ENCODE results near the gene CFLAR.
"Not testable (repeated sequence)": the region's sequence is repeated elsewhere in the genome, so short reads cannot be mapped to it uniquely, and the experiment has no call there.

Gene CFLAR

DNA sequence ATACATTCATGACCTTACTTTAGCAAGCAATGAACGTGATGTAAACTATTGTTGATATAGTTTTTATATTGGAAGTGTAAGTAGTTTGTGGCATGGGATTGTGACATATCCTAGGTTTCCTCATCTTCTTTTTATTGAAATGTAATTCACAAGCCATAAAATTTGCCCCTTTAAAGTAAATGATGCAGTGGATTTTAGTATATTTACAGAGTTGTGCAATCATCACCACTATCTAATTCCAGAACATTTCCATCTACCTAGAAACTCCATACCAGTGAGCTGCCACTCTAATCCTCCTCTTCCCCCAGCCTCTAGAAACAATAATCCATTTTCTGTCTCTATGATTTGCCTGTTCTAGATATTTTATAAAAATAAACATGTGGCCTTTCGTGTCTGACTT, 56.3 kb downstream of the CFLAR start:
- no peak overlapping the region for H3K9ac ChIP-seq
- H4K20me1 ChIP-seq: no peaks in the 10 kb centered on the region
- no peaks in the 10 kb centered on the region; the same call in 1 of the 2 replicates for H3K9me3 ChIP-seq
- H3K36me3 ChIP-seq: peaks cover 6% of the 10 kb centered on the region; the same call in 1 of the 2 replicates
- H3K27ac ChIP-seq: no peak overlapping the region
- TF ChIP-seq Cebpa-rat (IDR thresholded peaks at IDR 0.05): no peak
- H3K4me3 ChIP-seq: no peak overlapping the region
- H3K4me1 ChIP-seq: peaks cover 11% of the 10 kb centered on the region
- no peak overlapping the region for H3K4me2 ChIP-seq
- H3K27me3 ChIP-seq: no peaks in the 10 kb centered on the region

GRCh38 chr2:201174687-201175086, 58.7 kb downstream of the CFLAR start:
- Histone ChIP-seq H3K4me3 (no peak overlapping the region), H4K20me1 (no peaks in the 10 kb centered on the region), H3K4me1 (no peaks in the 10 kb centered on the region), H3K36me3 (no peaks in the 10 kb centered on the region), H3K27ac (no peak overlapping the region), H3K27me3 (no peaks in the 10 kb centered on the region), H3K9ac (no peak overlapping the region), H3K9me3 (peaks cover 19% of the 10 kb centered on the region), H3K4me2 (no peak overlapping the region)
- no peak for TF ChIP-seq Cebpa-rat (IDR thresholded peaks at IDR 0.05)

- Histone ChIP-seq H3K9me3 (peaks cover 27% of the 10 kb centered on the region), H3K4me3 (no peak overlapping the region), H3K9ac (no peak overlapping the region), H3K36me3 (no peaks in the 10 kb centered on the region), H4K20me1 (no peaks in the 10 kb centered on the region), H3K27ac (no peak overlapping the region), H3K27me3 (no peaks in the 10 kb centered on the region), H3K4me1 (no peaks in the 10 kb centered on the region), H3K4me2 (no peak overlapping the region)
- no peak for TF ChIP-seq Cebpa-rat (IDR thresholded peaks at IDR 0.05)
Measured at GRCh38 chr2:201176081-201176481, 60.1 kb downstream of the CFLAR start.

DNA sequence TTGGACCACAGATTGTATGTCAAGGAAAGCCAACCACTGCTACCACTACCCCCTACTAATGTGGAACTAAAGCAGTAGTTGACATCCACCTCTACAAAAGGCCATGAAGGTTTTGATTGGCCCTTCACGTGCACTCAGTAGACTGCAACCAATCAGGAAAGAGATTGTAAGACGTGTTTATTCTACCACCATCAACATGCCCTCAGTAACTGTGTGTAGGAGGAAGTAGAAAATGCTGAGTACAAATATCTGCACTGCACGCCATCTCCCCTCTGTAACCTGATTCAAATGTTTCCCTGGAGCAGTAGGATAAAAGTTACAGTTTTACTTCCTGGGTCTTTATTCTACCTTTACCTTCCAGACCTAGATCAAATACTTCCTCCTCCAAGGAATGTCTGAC, 64.0 kb downstream of the CFLAR start:
- H3K4me1 ChIP-seq: peaks cover 13% of the 10 kb centered on the region

GRCh38 chr2:201182650-201183364, 66.8 kb downstream of the CFLAR start, which contains the start of gene CASP10:
Gene CASP10, plus strand, starts transcription at chr2:201183141. Its CDS starts 2,637 bp downstream, at chr2:201185778.
- Histone ChIP-seq H3K36me3 (peaks cover 20% of the 10 kb centered on the region), H3K27me3 (peaks cover 32% of the 10 kb centered on the region), H3K9ac (peak within 1 kb of the TSS; percentile 70), H3K4me3 (peak within 1 kb of the TSS; percentile 66), H3K27ac (peak within 1 kb of the TSS; percentile 55), H4K20me1 (no peaks in the 10 kb centered on the region), H3K4me1 (peaks cover 28% of the 10 kb centered on the region), H3K4me2 (peak within 1 kb of the TSS; percentile 59), H3K9me3 (peaks cover 26% of the 10 kb centered on the region)
- no peak for TF ChIP-seq Cebpa-rat (IDR thresholded peaks at IDR 0.05)

More for the DNA sequence above, 64.0 kb downstream of the CFLAR start:
- Histone ChIP-seq H3K27ac (no peak overlapping the region), H3K36me3 (no peaks in the 10 kb centered on the region), H4K20me1 (no peaks in the 10 kb centered on the region), H3K27me3 (peaks cover 14% of the 10 kb centered on the region), H3K4me2 (no peak overlapping the region), H3K9ac (no peak overlapping the region), H3K9me3 (peaks cover 27% of the 10 kb centered on the region), H3K4me3 (no peak overlapping the region)
- TF ChIP-seq Cebpa-rat (IDR thresholded peaks at IDR 0.05): no peak

DNA sequence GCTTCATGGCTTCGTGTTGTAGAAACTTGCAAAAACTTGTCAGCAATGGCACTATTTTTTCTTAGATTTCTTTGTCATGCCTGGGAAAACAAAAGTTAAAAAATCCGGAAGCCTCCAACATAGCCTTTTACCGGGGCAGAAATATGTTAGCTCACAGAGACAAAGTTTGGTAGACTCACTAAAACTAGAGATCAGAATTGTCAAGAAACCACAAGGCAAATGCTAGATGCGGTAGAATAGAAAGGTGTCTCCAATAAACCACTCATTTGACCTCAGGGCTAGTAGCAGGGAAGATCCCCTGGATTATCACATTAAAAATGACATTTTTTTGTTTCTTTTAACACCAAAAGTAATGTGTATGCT, 67.4 kb downstream of the CFLAR start:
- Histone ChIP-seq H3K9me3 (peaks cover 21% of the 10 kb centered on the region), H3K4me2 (peak overlapping the region; percentile 59), H4K20me1 (no peaks in the 10 kb centered on the region), H3K4me1 (peaks cover 28% of the 10 kb centered on the region), H3K27me3 (peaks cover 32% of the 10 kb centered on the region), H3K27ac (peak overlapping the region; percentile 55), H3K9ac (peak overlapping the region; percentile 70), H3K4me3 (peak overlapping the region; percentile 66), H3K36me3 (peaks cover 26% of the 10 kb centered on the region)
- no peak for TF ChIP-seq Cebpa-rat (IDR thresholded peaks at IDR 0.05)

GRCh38 chr2:201183835-201184234, 67.9 kb downstream of the CFLAR start:
- peaks cover 21% of the 10 kb centered on the region for H3K9me3 ChIP-seq
- H3K4me1 ChIP-seq: peaks cover 28% of the 10 kb centered on the region
- peak overlapping the region; percentile 66 for H3K4me3 ChIP-seq
- not testable (repeated sequence) for H3K27ac ChIP-seq, H4K20me1 ChIP-seq
- peaks cover 28% of the 10 kb centered on the region for H3K36me3 ChIP-seq
- peak overlapping the region; percentile 70 for H3K9ac ChIP-seq
- H3K27me3 ChIP-seq: peaks cover 32% of the 10 kb centered on the region
- H3K4me2 ChIP-seq: peak overlapping the region; percentile 59

- peak overlapping the region; percentile 66 for H3K4me3 ChIP-seq
- not testable (repeated sequence) for H4K20me1 ChIP-seq, H3K27ac ChIP-seq
- peak overlapping the region; percentile 59 for H3K4me2 ChIP-seq
- peak overlapping the region; percentile 70 for H3K9ac ChIP-seq
- peaks cover 31% of the 10 kb centered on the region for H3K36me3 ChIP-seq
- H3K4me1 ChIP-seq: peaks cover 28% of the 10 kb centered on the region
- peaks cover 17% of the 10 kb centered on the region for H3K9me3 ChIP-seq
- H3K27me3 ChIP-seq: peaks cover 32% of the 10 kb centered on the region
Measured at GRCh38 chr2:201184248-201184647, 68.3 kb downstream of the CFLAR start.

DNA sequence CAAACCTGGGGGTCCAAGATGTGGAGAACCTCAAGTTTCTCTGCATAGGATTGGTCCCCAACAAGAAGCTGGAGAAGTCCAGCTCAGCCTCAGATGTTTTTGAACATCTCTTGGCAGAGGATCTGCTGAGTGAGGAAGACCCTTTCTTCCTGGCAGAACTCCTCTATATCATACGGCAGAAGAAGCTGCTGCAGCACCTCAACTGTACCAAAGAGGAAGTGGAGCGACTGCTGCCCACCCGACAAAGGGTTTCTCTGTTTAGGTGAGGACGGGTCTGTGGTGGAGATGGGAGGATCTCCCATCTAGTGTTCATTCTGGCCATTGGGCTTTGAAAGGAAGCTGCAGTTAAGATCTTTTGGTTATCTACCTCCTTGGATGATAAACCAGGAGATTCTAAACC, 69.9 kb downstream of the CFLAR start:
- H3K36me3 ChIP-seq: peaks cover 34% of the 10 kb centered on the region
- peaks cover 32% of the 10 kb centered on the region for H3K27me3 ChIP-seq
- no peak overlapping the region for H3K9ac ChIP-seq
- no peak overlapping the region for H3K4me3 ChIP-seq
- no peaks in the 10 kb centered on the region for H4K20me1 ChIP-seq
- TF ChIP-seq Cebpa-rat (IDR thresholded peaks at IDR 0.05): no peak
- peaks cover 5% of the 10 kb centered on the region for H3K9me3 ChIP-seq
- H3K27ac ChIP-seq: no peak overlapping the region
- peak overlapping the region; percentile 59 for H3K4me2 ChIP-seq
- peaks cover 44% of the 10 kb centered on the region for H3K4me1 ChIP-seq

DNA sequence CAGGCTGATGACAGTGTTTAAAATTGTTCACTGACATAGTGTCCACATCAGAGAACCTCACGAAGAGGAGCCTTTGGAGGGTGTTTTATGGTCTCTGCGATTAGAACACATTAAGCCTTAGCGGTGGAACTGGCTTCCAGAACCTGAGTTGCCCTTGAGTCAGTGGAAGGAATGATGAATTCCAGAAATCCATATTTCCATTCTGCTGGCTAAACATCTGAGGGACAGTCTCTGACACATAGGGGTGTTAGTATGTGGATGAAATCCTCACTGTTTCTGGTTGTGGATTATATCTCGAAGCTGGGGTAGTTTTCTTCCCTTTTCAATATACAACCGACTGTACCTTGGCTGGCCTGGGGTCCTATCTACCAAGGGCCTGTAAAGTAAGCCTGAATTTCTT, 71.0 kb downstream of the CFLAR start:
- Histone ChIP-seq H4K20me1 (no peaks in the 10 kb centered on the region), H3K9me3 (peaks cover 5% of the 10 kb centered on the region), H3K27me3 (peaks cover 32% of the 10 kb centered on the region), H3K27ac (no peak overlapping the region), H3K9ac (no peak overlapping the region), H3K4me1 (peaks cover 55% of the 10 kb centered on the region), H3K36me3 (peaks cover 34% of the 10 kb centered on the region), H3K4me3 (no peak overlapping the region), H3K4me2 (no peak overlapping the region)
- TF ChIP-seq Cebpa-rat (IDR thresholded peaks at IDR 0.05): no peak

Measured in BLaER1 (cell line).